Uterus (tissue), 2 donors: Measurements from ENCODE around the gene SHROOM3.

ENCODE experiments used
- CTCF ChIP-seq, 4 experiments: fragments of 200-600 bp in 2 of 4; fragments of 450-650 bp in 2 of 4; sonication (generic) in 2 of 4; IDR thresholded peaks; one replicate each; pipeline ENCODE4 v1.5.1; 2016 to 2019; ENCODE audit warnings: antibody characterized with exemption in 4 of 4, mild to moderate bottlenecking in 2 of 4, moderate library complexity in 1 of 4
- POLR2A ChIP-seq, 2 donors: fragments of 450-650 bp; IDR thresholded peaks; one replicate each; pipeline ENCODE4 v1.6.1; 2016; ENCODE audit warnings: antibody characterized with exemption in 2 of 2, mild to moderate bottlenecking in 1 of 2, moderate library complexity in 1 of 2

- TF ChIP-seq POLR2A (IDR thresholded peaks at IDR 0.05) (no peak), CTCF (IDR thresholded peaks at IDR 0.05) (no peak)
These were observed 378.0 kb downstream of the SHROOM3 start for GRCh38 chr4:76813070-76813469.
